CD4-positive, alpha-beta T cell treated with Interleukin-12 subunit alpha and Interleukin-12 subunit beta, for 1 hour (primary cell): ENCODE measurements around the gene VWC2.
"Not testable (repeated sequence)": the region's sequence is repeated elsewhere in the genome, so short reads cannot be mapped to it uniquely, and the experiment has no call there.

ENCODE experiments used
- DNase-seq: peaks from one replicate; pipeline ENCODE4 v3.0.0-alpha.2; 2020

The VWC2 gene

DNA sequence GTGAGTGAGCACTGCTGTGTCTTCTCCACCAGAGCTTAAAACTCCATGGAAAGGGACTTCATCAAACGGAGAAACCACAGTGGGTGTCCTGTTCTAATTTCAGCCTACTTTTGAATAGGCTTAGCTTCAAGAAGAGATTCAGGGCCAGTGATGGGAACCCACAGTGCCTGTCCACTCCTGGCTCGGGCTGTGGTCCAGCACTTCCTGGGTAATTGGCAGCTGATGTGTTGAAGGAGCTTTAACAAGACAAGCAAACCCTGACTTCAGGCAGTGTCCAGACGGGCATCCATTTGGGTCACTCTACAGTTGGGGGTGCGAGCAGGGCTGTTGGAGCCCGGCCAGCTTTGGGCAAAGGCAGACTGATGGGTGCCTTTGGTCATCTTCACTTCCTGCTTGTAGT lies 14.5 kb downstream of the VWC2 start:
- no peak for DNase-seq

DNA sequence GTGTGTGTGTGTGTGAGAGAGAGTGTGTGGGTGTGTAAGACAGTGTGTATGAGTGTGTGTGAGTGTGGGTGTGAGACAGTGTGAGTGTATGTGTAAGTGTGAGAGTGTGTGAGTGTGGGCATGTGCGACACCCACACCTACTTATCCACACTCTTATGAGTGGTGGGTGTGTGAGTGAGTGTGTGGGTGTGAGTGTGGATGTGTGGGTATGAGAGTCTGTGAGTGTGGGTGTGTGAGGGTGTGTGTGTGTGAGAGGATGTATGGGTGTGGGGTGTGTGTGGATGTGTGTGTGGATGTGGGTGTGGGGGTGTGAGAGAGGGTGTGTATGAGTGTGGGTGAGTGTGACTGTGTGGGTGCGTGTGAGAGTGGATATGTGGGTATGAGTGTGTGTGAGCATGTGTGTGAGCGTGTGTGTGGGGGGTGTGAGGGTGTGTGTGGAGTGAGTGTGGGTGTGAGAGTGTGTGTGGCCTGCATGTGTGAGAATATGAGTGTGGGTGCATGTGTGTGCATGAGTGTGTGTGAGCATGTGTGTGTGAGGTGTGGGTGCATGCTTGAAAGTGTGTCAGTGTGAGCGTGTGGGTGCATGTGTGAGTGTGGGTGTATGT lies 15.1 kb downstream of the VWC2 start:
- DNase-seq: no peak

DNA sequence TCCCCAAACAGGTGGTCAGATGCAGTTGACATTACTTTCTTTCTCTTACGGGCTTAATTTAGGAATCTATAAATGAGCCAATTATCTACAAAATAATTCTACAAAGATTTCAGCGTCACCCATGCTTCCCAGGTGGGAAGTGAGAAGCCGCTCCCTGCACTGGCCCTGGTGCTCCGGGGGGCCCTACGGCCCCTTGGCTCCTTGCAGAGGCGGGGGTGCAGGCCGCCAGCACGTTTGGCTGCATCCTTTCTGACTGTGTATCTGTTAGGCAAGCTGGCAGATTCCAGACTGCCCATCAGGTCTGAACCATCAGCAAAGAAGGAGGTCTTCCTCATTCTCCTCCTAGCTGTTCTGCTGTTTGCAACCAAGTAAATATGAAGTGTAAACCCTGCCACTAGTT lies 16.3 kb downstream of the VWC2 start:
- no peak for DNase-seq

DNA sequence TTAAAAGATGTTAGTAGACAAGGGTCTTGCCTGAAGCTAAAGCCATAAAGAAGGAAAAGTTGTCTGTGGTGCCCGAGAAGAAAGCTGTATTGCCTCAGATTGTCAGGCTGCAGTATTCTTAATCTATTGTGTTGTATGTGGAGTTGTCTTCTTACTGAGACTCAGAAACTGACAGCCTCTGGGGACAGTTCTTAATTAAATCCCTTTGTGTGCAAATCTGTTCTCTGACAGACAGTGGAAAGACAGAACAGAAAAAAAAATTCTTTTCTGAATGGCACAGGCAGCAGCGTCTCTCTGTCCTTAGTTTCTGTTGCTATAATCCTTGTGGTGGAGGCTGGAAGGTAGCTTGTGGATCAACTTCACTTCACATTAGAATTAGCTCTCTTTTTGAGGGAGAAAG lies 16.8 kb downstream of the VWC2 start:
- no peak for DNase-seq

DNA sequence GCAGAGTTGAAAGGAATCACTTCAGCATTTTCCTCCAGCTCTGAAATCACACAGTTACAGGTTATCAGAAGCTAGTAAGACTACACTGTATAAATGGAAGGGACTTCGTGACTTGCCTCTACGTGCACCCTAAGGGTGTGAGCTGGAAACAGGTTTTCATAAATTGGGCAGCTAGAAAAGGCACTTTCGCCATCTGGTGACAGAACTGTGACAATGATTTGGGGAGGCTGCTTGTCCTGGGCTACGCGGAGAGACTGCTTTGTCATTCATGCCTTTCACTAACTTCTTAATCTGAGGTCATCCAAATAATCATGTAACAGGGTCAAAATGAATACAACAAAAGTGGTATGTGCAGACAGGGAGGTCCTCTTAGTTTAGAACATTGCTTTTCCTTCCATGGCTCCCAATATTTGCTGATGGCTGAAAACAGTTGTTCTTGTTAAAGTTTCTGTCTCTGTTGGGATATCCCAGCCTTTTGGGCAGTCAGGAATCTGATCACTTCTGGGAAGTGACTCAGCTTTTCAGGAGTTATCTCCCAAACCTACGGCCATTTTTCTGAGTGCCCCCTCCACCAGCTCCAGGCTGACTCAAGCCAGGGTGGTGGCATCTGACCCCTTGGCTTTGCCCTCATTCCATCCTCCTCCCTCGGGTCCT lies 17.8 kb downstream of the VWC2 start:
- DNase-seq: no peak

DNA sequence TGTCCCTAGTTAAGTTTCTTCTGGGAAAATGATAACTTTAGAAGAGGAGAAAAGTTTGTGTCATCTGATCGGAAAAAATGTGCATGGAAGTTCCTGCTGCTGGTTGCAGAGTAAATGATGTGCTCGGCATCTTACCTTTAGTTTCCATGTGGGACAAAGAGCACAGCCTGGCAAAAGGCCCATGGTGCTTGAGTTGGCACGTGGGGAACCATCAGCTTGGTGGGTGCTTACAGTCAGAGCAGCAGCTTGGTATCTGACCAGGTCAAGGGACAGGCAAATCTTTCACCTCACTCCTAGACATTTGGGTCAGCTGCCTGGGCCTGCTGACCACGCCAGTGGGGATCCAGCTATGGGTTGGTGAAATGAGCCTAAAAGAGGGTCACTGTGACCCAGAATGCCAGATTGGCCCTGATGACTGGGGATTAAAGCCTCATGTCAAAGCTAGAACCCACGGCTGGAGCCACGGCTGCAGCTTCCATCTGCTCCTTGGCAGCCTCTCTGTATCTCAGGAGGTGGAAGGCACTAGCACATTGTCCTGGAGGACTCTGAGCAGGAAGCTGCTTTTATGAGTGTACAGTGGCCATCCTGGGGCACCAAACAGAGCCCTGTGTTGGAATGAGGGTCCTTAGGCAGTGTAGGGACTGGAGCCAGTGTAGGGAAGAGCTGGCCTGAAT lies 24.7 kb downstream of the VWC2 start:
- no peak for DNase-seq

DNA sequence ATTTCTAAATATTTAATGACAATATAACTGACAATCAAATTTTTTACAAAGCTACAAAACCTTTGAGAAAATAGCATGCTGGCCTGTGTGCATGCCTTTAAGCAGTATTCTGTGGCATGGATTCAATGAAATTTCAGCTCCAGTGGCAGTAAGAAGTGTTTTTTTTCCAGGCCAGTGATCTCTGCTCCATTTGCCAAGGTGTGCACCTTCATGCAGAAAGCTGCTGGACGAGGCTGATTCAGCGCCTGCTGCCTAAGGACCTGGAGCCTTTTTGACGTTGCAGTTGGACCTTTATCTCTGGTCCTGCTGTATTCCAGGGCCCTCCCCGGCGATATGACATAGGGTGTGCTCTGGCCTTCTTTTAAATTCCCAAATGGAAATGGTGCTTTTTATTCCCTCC lies 26.6 kb downstream of the VWC2 start:
- no peak for DNase-seq

DNA sequence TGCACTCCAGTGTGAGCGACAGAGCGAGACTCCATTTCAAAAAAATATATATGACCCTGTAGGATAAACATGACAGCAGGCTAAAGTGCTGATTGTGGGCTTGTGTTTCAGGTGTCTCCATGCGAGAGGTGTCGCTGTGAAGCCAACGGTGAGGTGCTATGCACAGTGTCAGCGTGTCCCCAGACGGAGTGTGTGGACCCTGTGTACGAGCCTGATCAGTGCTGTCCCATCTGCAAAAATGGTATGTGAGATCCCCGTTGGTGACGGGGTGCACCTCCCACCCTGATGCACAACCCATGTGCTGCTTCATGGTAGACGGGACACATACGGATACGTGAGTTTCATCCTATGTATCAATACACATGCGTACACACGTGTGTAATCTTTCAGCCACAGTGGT lies 29.2 kb downstream of the VWC2 start:
- DNase-seq: no peak

DNA sequence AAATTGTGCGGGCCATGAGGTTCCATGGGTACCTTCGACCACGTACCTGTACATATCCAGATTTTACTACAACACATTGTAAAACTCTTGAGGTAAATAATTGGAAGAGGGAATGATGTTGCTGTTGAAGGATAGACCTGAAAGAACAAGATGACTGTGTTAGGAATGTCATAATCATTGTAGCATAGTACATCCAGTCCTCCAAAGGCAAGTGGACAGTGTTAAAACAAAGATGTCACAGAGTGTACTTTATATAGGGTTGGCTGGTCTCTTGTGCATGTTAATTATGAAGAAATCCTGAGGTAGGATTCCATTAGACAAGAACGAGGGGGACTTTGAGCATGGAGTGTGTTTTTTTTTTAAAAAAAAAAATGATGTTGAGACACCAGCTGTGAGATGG lies 30.4 kb downstream of the VWC2 start:
- DNase-seq: no peak

DNA sequence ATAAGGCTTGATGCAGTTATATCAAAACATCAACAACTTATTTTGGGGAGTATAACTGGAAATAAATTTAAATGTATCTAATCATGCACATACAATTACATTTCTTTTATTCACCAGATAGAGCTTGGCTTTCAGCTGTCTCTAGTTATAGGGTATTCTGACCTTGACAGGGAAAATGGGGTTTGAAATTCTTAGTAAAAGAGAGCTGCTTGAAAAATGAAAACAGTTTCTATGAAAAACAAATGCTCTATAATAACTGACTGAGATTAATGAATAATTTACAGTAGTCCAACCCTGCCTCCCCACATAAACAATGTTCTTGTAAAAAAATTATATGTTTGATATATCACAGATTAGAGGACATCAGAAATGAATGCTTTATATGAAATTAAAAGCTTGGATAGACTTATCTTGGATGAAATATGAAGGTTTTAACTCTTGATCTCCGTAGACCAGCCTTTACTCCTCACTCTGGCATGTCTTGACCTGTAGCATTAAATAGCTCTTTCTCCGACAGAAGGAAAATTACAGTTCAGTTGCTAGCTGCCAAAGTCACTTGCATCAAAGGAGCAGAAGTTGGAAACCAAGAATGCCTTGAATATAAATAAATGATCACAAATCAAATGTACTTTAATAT lies 32.1 kb downstream of the VWC2 start:
- DNase-seq: no peak

DNA sequence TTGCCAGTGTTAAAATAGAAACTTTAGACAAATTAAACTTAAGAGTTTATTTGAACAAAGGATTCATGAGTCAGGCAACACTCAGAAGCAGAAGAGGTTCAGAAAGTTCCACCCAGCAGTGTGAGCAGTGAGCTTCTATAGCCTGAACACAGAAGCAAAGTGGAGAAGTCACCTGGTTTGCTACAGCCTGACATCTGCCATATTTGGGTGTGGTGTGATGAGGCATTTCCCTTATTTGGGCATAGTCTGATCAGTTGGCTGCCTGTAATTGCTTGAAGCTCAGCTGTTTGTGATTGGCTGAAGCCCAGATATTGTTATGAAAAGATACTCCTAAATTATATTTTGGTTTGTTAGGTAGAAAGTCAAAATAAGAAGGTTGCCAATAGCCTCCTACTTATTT lies 39.1 kb downstream of the VWC2 start:
- DNase-seq: no peak

DNA sequence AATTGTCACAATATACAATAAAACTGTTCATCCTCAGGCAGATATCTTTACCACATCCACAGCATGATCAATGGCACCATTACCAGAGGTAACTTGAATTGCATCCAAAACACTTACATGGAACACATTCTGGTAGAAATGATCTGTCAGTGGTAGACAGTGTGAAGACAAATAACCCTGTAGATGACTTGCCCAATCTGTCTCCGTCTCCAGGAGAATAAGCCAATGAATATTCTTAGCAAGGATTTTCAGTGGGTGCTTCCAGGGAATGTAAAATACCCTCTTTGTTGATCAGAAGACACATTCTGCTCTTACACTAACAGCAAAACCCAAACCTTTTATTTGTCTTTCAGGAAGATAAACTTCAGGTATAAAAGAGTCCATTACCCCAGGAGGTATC lies 43.8 kb downstream of the VWC2 start:
- DNase-seq: no peak

DNA sequence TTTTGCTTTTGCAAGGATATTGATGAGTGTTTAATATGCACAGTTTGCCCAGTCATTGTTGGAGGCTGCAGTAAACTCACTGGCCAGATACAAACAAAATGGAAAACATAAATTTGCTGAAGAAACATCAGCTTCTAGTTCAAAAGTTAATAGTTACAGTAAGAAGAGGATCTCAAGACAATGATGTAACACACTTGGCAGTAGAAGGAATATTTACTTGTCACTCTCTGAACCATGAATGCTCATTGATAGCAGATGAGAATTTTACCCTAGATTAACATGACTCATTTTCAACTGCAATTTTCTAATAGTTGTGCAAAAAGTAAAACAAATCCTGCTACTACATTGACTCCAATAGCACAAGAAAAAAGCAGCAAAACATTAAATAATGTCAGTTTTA lies 47.7 kb downstream of the VWC2 start:
- DNase-seq: no peak

DNA sequence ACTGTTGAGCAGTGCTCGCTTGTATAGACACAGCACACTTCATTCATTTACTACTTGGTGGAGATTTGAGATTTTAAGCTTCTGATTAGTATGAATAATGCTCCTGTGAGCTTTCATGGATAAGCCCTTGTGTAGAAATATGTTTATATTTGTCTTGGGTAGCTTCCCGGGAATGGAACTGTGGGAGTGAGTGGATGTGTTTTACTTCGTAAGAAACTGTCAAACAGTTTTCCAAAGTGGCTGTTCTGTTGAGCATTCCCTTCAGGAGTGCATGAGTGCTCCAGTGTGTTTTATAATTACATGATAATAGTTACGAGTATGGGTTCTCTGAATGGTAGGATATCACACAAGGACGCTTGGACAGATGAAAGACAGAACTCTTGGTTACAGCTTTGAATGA lies 49.4 kb downstream of the VWC2 start:
- no peak for DNase-seq

DNA sequence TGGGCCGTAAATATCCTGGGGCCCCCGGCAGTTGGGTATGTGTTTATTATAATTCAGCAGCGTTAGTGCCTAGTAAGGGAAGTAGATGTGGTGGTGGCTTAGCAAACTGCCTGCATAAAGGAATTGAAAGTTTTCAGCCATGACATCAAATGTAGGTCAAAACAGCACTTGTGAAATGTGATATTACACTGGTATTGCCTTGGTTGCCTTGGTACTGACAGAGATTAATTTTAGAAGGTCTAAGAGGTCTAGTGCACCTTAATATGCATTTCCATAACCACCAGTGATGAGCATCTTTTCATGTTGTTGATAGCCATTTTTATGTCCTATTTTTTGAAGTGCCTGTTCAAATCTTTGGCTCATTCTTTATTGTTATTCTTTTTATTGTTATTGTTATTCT lies 50.1 kb downstream of the VWC2 start:
- no peak for DNase-seq

DNA sequence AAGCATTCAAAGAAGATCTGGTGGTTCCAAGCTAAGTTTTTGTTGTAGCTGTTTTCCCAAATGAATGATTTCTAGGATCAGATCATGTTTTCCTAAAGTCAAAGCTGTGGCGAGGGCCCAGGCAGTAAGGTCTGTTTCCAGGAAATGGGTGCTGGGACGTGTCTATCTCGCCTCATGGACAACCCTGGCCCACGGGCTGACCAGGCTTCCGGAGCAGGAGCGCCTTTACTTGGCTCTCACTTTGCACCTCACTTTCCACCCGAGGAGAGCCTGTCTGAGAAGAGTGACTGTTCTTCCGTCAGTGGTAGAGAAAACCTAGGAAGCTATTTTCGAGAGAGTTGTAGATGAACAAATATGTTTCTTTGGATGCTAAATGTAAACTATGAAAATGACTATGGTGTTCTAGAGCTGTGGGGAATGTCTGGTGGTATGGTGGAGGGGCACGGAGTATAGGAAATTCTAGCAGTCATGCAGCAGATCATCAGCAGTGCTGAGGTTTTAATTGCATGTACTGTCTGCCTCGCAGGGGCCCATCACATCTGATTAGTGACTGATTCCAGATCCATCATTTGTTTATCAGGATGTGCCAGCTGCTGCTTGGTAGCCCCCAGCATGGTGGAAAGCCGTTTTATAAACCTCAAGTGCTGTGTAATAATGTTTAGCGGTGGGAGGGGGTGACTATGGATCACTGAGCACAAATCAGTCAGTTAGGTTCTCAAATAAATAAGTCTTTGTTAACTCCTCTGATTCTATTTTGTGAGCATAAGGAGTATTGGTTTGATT lies 66.6 kb downstream of the VWC2 start:
- DNase-seq: no peak

DNA sequence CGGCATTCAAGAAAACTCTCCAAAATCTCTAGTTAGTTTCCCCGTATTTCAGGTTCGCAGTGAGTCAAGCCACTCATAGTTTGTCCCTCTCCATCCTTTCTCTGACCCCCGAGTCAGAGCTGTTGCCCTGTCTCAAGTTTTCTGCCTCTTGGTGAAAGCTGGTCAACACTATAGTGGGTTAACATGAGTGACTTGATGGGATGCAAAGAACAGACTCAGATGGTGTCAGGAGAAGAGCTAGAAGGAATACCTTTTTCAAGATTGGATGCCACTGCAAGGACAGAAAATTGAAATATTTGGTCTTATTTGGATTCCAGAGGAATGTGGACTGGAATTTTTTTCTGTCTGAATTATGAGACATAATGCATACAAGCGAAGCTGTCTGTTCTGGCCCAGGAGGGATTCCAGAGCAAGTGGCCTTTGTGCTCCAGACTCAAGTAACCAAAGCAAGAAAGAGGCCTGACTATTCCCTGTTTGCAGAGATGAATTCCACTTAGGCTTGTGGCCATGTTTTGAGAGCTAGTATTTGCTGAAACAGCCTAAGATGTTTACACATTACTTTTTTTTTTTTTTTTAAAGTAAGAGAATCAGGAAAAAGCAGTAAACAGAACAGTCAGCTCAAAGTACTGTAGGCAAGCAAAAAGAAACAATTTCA lies 67.4 kb downstream of the VWC2 start:
- no peak for DNase-seq

DNA sequence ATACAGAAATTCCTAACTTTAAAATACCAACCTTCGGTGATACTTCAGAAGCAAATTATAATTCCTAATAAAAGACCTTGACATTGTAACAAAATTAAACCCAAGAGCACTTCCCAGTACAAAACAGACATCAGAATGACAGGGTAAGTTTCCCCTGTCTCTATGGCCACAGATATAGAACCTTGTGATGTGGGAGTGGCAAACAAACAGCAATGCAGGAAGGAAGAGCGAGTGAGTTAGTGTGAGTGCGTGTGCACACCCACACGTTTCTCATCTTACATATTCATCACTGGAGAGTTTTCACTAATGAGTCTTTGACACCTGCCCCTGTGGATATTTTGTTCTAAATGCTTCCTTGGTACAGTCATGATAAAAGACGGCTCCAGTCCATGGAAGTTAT lies 72.2 kb downstream of the VWC2 start:
- DNase-seq: no peak

DNA sequence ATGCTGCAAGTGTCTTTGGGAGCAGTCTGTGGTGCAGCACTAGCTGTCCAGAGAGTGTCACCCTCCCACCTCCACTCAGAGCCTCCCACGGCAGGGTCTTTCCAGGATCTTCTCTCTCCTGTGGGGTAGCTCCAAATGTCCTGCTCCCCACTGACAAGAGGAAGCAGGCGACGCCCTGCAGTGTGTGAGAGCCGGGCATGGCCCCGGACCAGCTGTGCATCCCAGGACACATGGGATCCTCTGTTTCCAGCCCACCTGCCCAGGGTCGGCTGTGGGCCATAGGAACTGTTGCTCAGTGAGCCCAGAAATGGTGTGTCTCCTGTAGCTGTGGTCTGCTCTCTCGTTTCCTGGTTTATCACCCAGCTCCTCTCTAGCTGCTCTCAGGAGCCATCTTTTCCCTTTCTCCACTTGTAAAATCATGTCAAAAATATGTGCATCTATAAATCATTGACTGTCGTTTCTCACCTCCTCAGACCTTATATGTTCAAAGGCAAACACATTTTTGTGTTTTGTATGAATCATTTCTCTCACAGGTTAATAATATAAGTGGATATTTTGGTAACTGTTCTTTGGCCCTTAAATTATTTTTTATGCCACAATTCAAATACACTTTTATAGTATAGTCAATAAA lies 74.9 kb downstream of the VWC2 start:
- no peak for DNase-seq

DNA sequence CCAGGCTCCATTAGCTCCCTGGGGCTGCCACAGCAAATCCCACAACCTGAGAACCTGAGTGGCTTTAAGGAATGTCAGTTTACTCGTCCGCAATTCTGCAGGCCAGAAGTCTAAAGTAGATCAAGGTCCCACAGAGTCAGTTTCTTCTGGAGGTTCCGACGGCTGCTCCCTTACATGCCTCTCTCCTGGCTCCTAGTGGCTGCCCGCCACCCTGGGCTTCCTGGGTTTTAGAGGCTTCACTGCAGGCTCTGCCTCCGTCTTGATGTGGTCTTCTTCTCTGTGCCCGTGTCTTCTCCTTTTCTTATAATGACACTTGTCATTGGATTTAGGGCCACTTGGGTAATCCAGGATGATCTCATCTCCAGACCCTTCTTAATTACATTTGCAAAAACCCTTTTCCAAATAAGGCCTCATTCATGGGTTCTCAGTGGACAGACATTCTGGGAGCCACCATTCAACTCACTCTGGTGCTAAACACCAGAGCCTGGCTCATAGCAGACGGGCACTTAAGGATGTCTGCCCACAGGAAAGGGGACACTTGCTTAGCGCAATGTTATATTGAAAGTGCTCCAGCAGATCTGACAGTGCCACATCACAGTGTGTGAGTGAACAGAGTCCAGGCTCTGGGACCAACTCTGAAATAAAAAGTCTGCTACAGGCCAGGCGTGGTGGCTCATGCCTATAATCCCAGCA lies 77.6 kb downstream of the VWC2 start:
- DNase-seq: no peak

DNA sequence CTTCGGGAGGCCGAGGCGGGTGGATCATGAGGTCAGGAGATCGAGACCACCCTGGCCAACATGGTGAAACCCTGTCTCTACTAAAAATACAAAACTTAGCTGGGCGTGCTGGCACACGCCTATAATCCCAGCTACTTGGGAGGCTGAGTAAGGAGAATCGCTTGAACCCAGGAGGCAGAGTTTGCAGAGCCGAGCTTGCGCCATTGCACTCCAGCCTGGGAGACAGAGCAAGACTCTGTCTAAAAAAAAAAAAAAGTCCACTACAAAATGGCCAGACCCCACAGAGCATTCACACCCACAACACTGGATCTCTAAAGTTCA lies 78.1 kb downstream of the VWC2 start:
- not testable (repeated sequence) for DNase-seq
